Neural cell (in vitro differentiated cells): ENCODE results near the gene FIBCD1. TPM values are rescaled to one million over a fixed set of nuclear protein-coding genes. Genes with fewer than 3 reads are reported as not detected.

Experiments used
- H2AFZ ChIP-seq: fragments of 200-600, 300-800 bp; sonication (generic), shearing (Covaris generic); 2 replicates; pipeline ENCODE4 v1.6.0; 2014; ENCODE audit warnings: low read depth, mild to moderate bottlenecking, antibody characterized with exemption, low read length, moderate library complexity
- H3F3A ChIP-seq: fragments of 200-600 bp; shearing (Covaris generic); 2 replicates; pipeline ENCODE4 v1.6.1; 2016; ENCODE audit warnings: mild to moderate bottlenecking, moderate library complexity, mixed read lengths, antibody characterized with exemption, low read length; ENCODE audit not compliant: insufficient read depth, poor library complexity, severe bottlenecking
- H3K27ac ChIP-seq: fragments of 200-600, 300-800 bp; sonication (generic), shearing (Covaris generic); 2 replicates; pipeline ENCODE4 v1.5.1; 2014; ENCODE audit warnings: mild to moderate bottlenecking, low read length, moderate library complexity
- H3K27me3 ChIP-seq: fragments of 300-800, 200-600 bp; sonication (generic), shearing (Covaris generic); 2 replicates; pipeline ENCODE4 v1.6.0; 2014; ENCODE audit warnings: mild to moderate bottlenecking, low read depth, low read length, moderate library complexity; ENCODE audit not compliant: insufficient read depth
- H3K36me3 ChIP-seq: fragments of 300-800, 200-600 bp; sonication (generic), shearing (Covaris generic); 2 replicates; pipeline ENCODE4 v1.5.1; 2014; ENCODE audit warnings: mild to moderate bottlenecking, antibody characterized with exemption, low read length, moderate library complexity; ENCODE audit not compliant: insufficient read depth
- H3K4me2 ChIP-seq: fragments of 300-800, 200-600 bp; sonication (generic), shearing (Covaris generic); 2 replicates; pipeline ENCODE4 v1.6.0; 2014; ENCODE audit warnings: mild to moderate bottlenecking, low read length
- H3K4me3 ChIP-seq: fragments of 300-800, 200-600 bp; sonication (generic), shearing (Covaris generic); 2 replicates; pipeline ENCODE4 v1.5.1; 2014; ENCODE audit warnings: mild to moderate bottlenecking, low read length, moderate library complexity
- H3K79me2 ChIP-seq: fragments of 200-600 bp; shearing (Covaris generic); replicated peaks from 2 replicates; pipeline ENCODE4 v1.6.0; 2014; ENCODE audit warnings: mild to moderate bottlenecking, low read length, moderate library complexity; ENCODE audit not compliant: insufficient read depth
- H3K9ac ChIP-seq: fragments of 300-800, 200-600 bp; sonication (generic), shearing (Covaris generic); 2 replicates; pipeline ENCODE4 v1.6.1; 2016; ENCODE audit warnings: mild to moderate bottlenecking, low read length, mixed read lengths
- H3K9me2 ChIP-seq: fragments of 200-600 bp; shearing (Covaris generic); 2 replicates; pipeline ENCODE4 v1.6.1; 2016; ENCODE audit warnings: mild to moderate bottlenecking, low read length, mixed read lengths; ENCODE audit not compliant: insufficient read depth
- H3K9me3 ChIP-seq: fragments of 200-600, 300-800 bp; sonication (generic), shearing (Covaris generic); 2 replicates; pipeline ENCODE4 v1.6.1; 2016; ENCODE audit warnings: mild to moderate bottlenecking, mixed run types, low read length, moderate library complexity, mixed read lengths
- H4K20me1 ChIP-seq: fragments of 200-600 bp; shearing (Covaris generic); 2 replicates; pipeline ENCODE4 v1.6.1; 2016; ENCODE audit warnings: mild to moderate bottlenecking, mixed run types; ENCODE audit not compliant: insufficient read depth
- CTCF ChIP-seq: fragments of 450-650 bp; IDR thresholded peaks from 2 replicates; pipeline ENCODE4 v1.5.1; 2014; ENCODE audit warnings: antibody characterized with exemption, mild to moderate bottlenecking, moderate library complexity; ENCODE audit not compliant: poor library complexity, severe bottlenecking
- EP300 ChIP-seq: fragments of 450-650 bp; conservative IDR thresholded peaks from 2 replicates; pipeline ENCODE4 v1.6.1; 2014; ENCODE audit warnings: antibody characterized with exemption, mild to moderate bottlenecking, moderate library complexity; ENCODE audit not compliant: poor library complexity, severe bottlenecking
- EZH2 ChIP-seq: fragments of 200-600, 300-800 bp; shearing (Covaris generic), sonication (generic); IDR thresholded peaks from 2 replicates; pipeline ENCODE4 v1.6.1; 2014; ENCODE audit warnings: antibody characterized with exemption, low read length, borderline replicate concordance, mild to moderate bottlenecking; ENCODE audit not compliant: insufficient read depth, poor library complexity, severe bottlenecking
- MXI1 ChIP-seq: fragments of 450-650 bp; conservative IDR thresholded peaks from 2 replicates; pipeline ENCODE4 v1.6.1; 2014; ENCODE audit warnings: antibody characterized with exemption, mild to moderate bottlenecking; ENCODE audit not compliant: poor library complexity, severe bottlenecking
- POLR2AphosphoS5 ChIP-seq: IDR thresholded peaks from 2 replicates; pipeline ENCODE4 v1.6.1; 2012
- RAD21 ChIP-seq: fragments of 450-650 bp; conservative IDR thresholded peaks from 2 replicates; pipeline ENCODE4 v1.6.1; 2014; ENCODE audit warnings: antibody characterized with exemption, mild to moderate bottlenecking, moderate library complexity
- REST ChIP-seq: IDR thresholded peaks from 2 replicates; pipeline ENCODE4 v1.6.1; 2012; ENCODE audit warnings: borderline replicate concordance
- SMC3 ChIP-seq: fragments of 450-650 bp; conservative IDR thresholded peaks from 2 replicates; pipeline ENCODE4 v1.6.1; 2014; ENCODE audit warnings: antibody characterized with exemption, mild to moderate bottlenecking, moderate library complexity; ENCODE audit not compliant: poor library complexity
- TAF1 ChIP-seq: IDR thresholded peaks from 2 replicates; pipeline ENCODE4 v1.6.1; 2012; ENCODE audit warnings: low read depth
- polyA plus RNA-seq: library from polyadenylated mRNA; depleted of rRNA; stranded (reverse); fragments of >200 nt; gene quantifications from 2 replicates; pipeline ENCODE4 v1.2.3, GENCODE V29; 2014

Gene FIBCD1
- polyA plus RNA-seq, 1 donor from 2014 or later = 2.7 TPM

DNA sequence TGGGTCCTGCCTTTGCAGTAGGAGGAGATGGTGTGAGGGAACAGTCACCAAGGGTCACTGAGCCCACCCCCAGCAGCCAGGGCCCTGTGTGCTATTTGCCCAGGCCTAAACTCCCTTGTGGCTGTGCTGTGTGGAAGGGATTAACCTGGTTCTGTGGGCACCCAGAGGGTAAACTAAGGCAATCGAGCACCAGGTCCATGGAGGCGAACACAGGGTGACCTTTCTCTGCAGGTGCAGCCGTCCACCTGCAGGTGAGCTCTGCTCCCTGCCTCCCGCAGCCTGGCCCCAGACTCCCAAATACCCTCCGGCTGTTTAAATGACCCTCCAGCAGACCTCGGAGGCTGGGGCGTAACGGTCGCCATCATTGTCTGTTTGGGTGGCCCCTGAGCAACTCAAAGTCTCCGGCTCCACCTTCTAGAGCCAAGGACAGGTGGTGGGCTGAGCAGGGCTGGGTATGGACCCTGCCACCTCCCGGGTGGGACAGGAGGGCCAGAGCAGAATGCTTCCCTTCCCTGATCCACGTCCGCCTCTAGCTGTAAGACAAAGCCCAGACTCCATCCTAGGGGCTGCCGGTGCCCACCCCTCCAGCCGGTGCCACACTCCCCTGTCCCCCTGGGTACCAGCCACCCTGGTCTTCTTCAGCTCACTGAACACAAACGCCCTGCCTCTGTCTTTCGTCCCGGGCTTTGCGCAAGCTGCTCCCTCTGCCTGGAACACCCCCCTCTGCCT, 34.1 kb upstream of the FIBCD1 start:
- no peaks in the 10 kb centered on the region for H3K27me3 ChIP-seq
- no peak overlapping the region for H3K9ac ChIP-seq
- TF ChIP-seq SMC3 (no peak), REST (no peak), EP300 (no peak), TAF1 (no peak), POLR2AphosphoS5 (no peak), MXI1 (no peak), EZH2 (no peak), CTCF (no peak), RAD21 (no peak)
- H3K4me2 ChIP-seq = no peak overlapping the region
- H3F3A ChIP-seq = no peaks in the 10 kb centered on the region
- no peaks in the 10 kb centered on the region for H3K79me2 ChIP-seq
- no peaks in the 10 kb centered on the region for H4K20me1 ChIP-seq
- H3K4me3 ChIP-seq = no peak overlapping the region
- H3K9me2 ChIP-seq = no peaks in the 10 kb centered on the region
- H3K36me3 ChIP-seq = no peaks in the 10 kb centered on the region
- H3K27ac ChIP-seq = no peak overlapping the region
- H2AFZ ChIP-seq = no peak overlapping the region
- H3K9me3 ChIP-seq = no peaks in the 10 kb centered on the region

DNA sequence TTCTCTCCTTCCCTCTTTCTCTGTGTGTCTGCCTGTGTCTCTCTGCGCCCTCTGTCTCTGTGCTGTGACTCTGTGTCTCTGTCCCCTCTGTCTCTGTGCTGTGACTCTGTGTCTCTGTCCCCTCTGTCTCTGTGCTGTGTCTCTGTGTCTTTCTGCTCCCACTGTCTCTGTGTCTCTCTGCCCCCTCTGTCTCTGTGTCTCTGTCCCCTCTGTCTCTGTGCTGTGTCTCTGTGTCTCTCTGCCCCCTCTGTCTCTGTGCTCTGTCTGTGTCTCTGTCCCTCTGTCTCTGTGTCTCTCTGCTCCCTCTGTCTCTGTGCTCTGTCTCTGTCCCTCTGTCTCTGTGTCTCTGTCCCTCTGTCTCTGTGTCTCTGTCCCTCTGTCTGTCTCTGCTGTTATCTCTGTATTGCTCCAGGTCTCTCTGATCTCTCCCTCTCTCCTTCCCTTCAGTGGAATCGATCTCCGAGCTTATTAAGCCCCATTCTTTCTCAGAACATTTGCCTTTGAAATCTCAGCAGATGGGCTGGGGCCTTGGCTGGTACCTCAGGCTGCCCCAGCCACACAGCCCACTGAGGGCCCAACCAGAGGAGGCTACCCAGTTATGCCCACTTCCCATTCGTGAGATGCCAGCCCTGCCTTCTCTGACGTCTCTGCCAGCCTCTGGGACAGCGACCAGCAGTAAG, 33.4 kb upstream of the FIBCD1 start:
- Histone ChIP-seq H3K9ac (no peak overlapping the region), H2AFZ (no peak overlapping the region), H3K4me2 (no peak overlapping the region), H3K9me2 (no peaks in the 10 kb centered on the region), H3K79me2 (no peaks in the 10 kb centered on the region), H3K9me3 (no peaks in the 10 kb centered on the region), H3F3A (no peaks in the 10 kb centered on the region), H3K27me3 (no peaks in the 10 kb centered on the region), H3K36me3 (no peaks in the 10 kb centered on the region), H3K4me3 (no peak overlapping the region), H4K20me1 (no peaks in the 10 kb centered on the region), H3K27ac (no peak overlapping the region)
- no peak for TF ChIP-seq EZH2
- no peak for TF ChIP-seq EP300
- TF ChIP-seq RAD21 = no peak
- no peak for TF ChIP-seq SMC3
- no peak for TF ChIP-seq MXI1
- TF ChIP-seq REST = no peak
- TF ChIP-seq POLR2AphosphoS5 = no peak
